ENCODE data around the gene TBC1D3B. TPM values are rescaled to one million over a fixed set of nuclear protein-coding genes. Genes with fewer than 3 reads are reported as not detected.
"Not testable (repeated sequence)": the region's sequence is repeated elsewhere in the genome, so short reads cannot be mapped to it uniquely, and the experiment has no call there.

TBC1D3B gene
- 8.8 and 9.8 TPM in 2 replicates for total RNA-seq

- intact Hi-C loops (cut with micrococcal nuclease): not testable (repeated sequence)
These were observed at the start of gene TBC1D3B for GRCh38 chr17:36176536-36176935. TSS of gene TBC1D3B (minus strand) at chr17:36176636. CDS start at chr17:36175050, 1,586 bp downstream.

- intact Hi-C loops (cut with micrococcal nuclease): not testable (repeated sequence)
These were observed 46.5 kb upstream of the TBC1D3B start for GRCh38 chr17:36222967-36223366.

GRCh38 chr17:36221581-36222100 is 45.2 kb upstream of the TBC1D3B start:
- intact Hi-C loops (cut with micrococcal nuclease): not testable (repeated sequence)

GRCh38 chr17:36220737-36221580 is 44.5 kb upstream of the TBC1D3B start:
- intact Hi-C loops (cut with micrococcal nuclease): not testable (repeated sequence)

GRCh38 chr17:36219556-36219955 is 43.1 kb upstream of the TBC1D3B start:
- intact Hi-C loops (cut with micrococcal nuclease): not testable (repeated sequence)

GRCh38 chr17:36215406-36216308 is 39.2 kb upstream of the TBC1D3B start:
- intact Hi-C loops (cut with micrococcal nuclease): not testable (repeated sequence)

- intact Hi-C loops (cut with micrococcal nuclease): no loop called here
These were observed 38.5 kb upstream of the TBC1D3B start for GRCh38 chr17:36214918-36215317.

- intact Hi-C loops (cut with micrococcal nuclease): no loop called here
These were observed 37.3 kb upstream of the TBC1D3B start for GRCh38 chr17:36213695-36214094.

GRCh38 chr17:36212966-36213365 is 36.5 kb upstream of the TBC1D3B start:
- intact Hi-C loops (cut with micrococcal nuclease): no loop called here

- intact Hi-C loops (cut with micrococcal nuclease): no loop called here
These were observed 35.8 kb upstream of the TBC1D3B start for GRCh38 chr17:36212272-36212605.

GRCh38 chr17:36211484-36212271 is 35.2 kb upstream of the TBC1D3B start:
- intact Hi-C loops (cut with micrococcal nuclease): not testable (repeated sequence)

GRCh38 chr17:36210439-36211211 is 34.2 kb upstream of the TBC1D3B start, which contains the start of gene CCL4L2:
TSS of gene CCL4L2 (plus strand) at chr17:36211063.
- intact Hi-C loops (cut with micrococcal nuclease): not testable (repeated sequence)

GRCh38 chr17:36209575-36209974 is 33.1 kb upstream of the TBC1D3B start:
- intact Hi-C loops (cut with micrococcal nuclease): no loop called here

GRCh38 chr17:36207383-36207782 is 30.9 kb upstream of the TBC1D3B start:
- intact Hi-C loops (cut with micrococcal nuclease): not testable (repeated sequence)

GRCh38 chr17:36206486-36206821 is 30.0 kb upstream of the TBC1D3B start:
- intact Hi-C loops (cut with micrococcal nuclease): not testable (repeated sequence)

GRCh38 chr17:36205637-36206485 is 29.4 kb upstream of the TBC1D3B start:
- intact Hi-C loops (cut with micrococcal nuclease): no loop called here

- intact Hi-C loops (cut with micrococcal nuclease): no loop called here
These were observed 28.5 kb upstream of the TBC1D3B start for GRCh38 chr17:36204724-36205500.

GRCh38 chr17:36203335-36203734 is 26.9 kb upstream of the TBC1D3B start:
- intact Hi-C loops (cut with micrococcal nuclease): no loop called here

- intact Hi-C loops (cut with micrococcal nuclease): not testable (repeated sequence)
These were observed 25.1 kb upstream of the TBC1D3B start for GRCh38 chr17:36201506-36201905.

Data from T-helper 2 cell treated with Interferon-gamma antibody and Interleukin-4, amounts not matched to agents 100 ng/mL and 5 ng/mL, for 36 hours (primary cell).